BLaER1 treated with 17β-estradiol and CSF1 and Interleukin-3, amounts not matched to agents 10 nM and 100 nM (cell line): ENCODE data around the gene KIAA0232.
"Not testable (repeated sequence)": the region's sequence is repeated elsewhere in the genome, so short reads cannot be mapped to it uniquely, and the experiment has no call there.

Experiments
- H3K27ac ChIP-seq, 11 experiments: shearing (Covaris generic); formaldehyde crosslinking; 2 replicates each; pipeline ENCODE4 v1.8.1; 2022
- H3K27me3 ChIP-seq, 11 experiments: shearing (Covaris generic); formaldehyde crosslinking; 2 replicates each; pipeline ENCODE4 v1.8.1; 2022
- H3K36me3 ChIP-seq, 11 experiments: shearing (Covaris generic); formaldehyde crosslinking; 2 replicates each; pipeline ENCODE4 v1.8.1; 2022
- H3K4me1 ChIP-seq, 10 experiments: shearing (Covaris generic); formaldehyde crosslinking; 2 replicates each; pipeline ENCODE4 v1.8.1; 2022
- H3K4me2 ChIP-seq, 11 experiments: shearing (Covaris generic); formaldehyde crosslinking; 2 replicates each; pipeline ENCODE4 v1.8.1; 2022
- H3K4me3 ChIP-seq, 10 experiments: shearing (Covaris generic); formaldehyde crosslinking; 2 replicates each; pipeline ENCODE4 v1.8.1; 2022
- H3K9ac ChIP-seq, 11 experiments: shearing (Covaris generic); formaldehyde crosslinking; 2 replicates each; pipeline ENCODE4 v1.8.1; 2022
- H3K9me3 ChIP-seq, 11 experiments: shearing (Covaris generic); formaldehyde crosslinking; replicated peaks in 1 of 11; 2 replicates each; pipeline ENCODE4 v1.8.1; 2022
- H4K20me1 ChIP-seq, 11 experiments: shearing (Covaris generic); formaldehyde crosslinking; 2 replicates each; pipeline ENCODE4 v1.8.1; 2022
- Cebpa-rat ChIP-seq, 11 experiments: shearing (Covaris generic); IDR thresholded peaks; 2 replicates each; pipeline ENCODE4 v1.8.1; 2022

The KIAA0232 gene

DNA sequence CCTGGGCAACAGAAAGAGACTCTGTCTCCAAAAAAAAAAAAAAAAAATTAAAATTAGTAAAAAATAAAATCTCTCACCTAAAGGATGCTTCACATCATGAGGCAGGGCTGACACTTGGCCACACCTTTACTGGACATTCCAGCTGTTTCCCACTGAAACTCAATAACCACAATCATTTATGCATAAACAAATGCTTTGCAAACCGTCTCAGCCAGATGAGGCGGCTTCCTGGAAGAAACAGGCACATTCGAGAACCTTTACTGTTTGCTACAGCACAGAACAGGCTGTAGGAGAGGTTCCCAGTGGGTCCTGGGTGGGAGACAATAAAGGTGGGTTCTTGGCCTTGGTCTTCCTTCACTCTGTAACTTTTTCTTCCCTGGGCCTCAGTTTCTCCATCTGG is 116.2 kb downstream of the KIAA0232 start:
- Histone ChIP-seq H4K20me1 (no peaks in the 10 kb centered on the region), H3K27me3 (no peaks in the 10 kb centered on the region), H3K27ac (peak overlapping the region in 9 of 11 experiments; percentile 52 to 99 (median 72); a peak in 19 of 22 replicates), H3K4me3 (no peak overlapping the region), H3K36me3 (no peaks in the 10 kb centered on the region), H3K4me2 (peak overlapping the region; percentile 63 to 100 (median 83)), H3K4me1 (peaks cover 60 to 75% (median 69%) of the 10 kb centered on the region in 10 experiments), H3K9ac (peak overlapping the region in 9 of 11 experiments; percentile 27 to 73 (median 53); a peak in 15 of 22 replicates), H3K9me3 (peaks cover 0 to 18% (median 4%) of the 10 kb centered on the region in 11 experiments; a peak in 9 of 22 replicates)
- no peak for TF ChIP-seq Cebpa-rat (IDR thresholded peaks at IDR 0.05)

- H3K27ac ChIP-seq = peak overlapping the region in 8 of 11 experiments; percentile 68 to 99 (median 78); a peak in 15 of 22 replicates
- no peaks in the 10 kb centered on the region for H3K27me3 ChIP-seq
- peaks cover 65 to 75% (median 69%) of the 10 kb centered on the region in 10 experiments for H3K4me1 ChIP-seq
- no peaks in the 10 kb centered on the region for H4K20me1 ChIP-seq
- no peaks in the 10 kb centered on the region for H3K36me3 ChIP-seq
- no peak overlapping the region for H3K4me3 ChIP-seq
- TF ChIP-seq Cebpa-rat (IDR thresholded peaks at IDR 0.05) = no peak
- peak overlapping the region in 4 of 11 experiments; percentile 66 to 73 (median 68); a peak in 4 of 22 replicates for H3K9ac ChIP-seq
- peak overlapping the region; percentile 63 to 100 (median 83) for H3K4me2 ChIP-seq
- H3K9me3 ChIP-seq = peaks cover 0 to 17% (median 4%) of the 10 kb centered on the region in 11 experiments; a peak in 9 of 22 replicates
These were observed 117.8 kb downstream of the KIAA0232 start for GRCh38 chr4:6900181-6900812.

DNA sequence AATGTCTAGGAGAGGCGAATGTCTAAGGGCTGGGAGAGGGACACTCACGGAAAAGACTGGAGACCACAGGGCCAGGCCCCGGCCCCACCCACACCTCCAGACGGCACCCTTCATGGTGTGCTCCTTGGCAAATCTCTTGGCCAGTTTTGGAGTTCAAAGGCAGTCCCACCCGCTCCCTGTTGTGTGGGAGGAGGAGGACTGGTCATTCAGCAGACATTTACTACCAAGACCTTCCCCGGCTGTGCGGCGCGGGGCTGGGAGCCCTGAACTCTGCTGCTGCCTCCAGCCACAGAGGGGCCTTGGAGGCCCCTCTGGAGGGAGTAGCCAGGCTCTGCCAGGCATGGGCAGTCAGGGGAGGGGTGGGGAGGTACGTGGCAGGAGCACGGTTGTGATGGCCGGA is 118.4 kb downstream of the KIAA0232 start:
- Histone ChIP-seq H3K27ac (peak overlapping the region in 9 of 11 experiments; percentile 6 to 99 (median 72); a peak in 16 of 22 replicates), H3K27me3 (no peaks in the 10 kb centered on the region)

GRCh38 chr4:6901669-6902317 is 119.3 kb downstream of the KIAA0232 start:
- peaks cover 0 to 4% (median 0%) of the 10 kb centered on the region in 11 experiments; a peak in 3 of 22 replicates for H3K9me3 ChIP-seq
- H3K27me3 ChIP-seq = no peaks in the 10 kb centered on the region
- H3K4me2 ChIP-seq = peak overlapping the region; percentile 63 to 100 (median 85)
- peak overlapping the region in 5 of 10 experiments; percentile 11 to 46 (median 20); a peak in 6 of 20 replicates for H3K4me3 ChIP-seq
- peaks cover 80 to 87% (median 81%) of the 10 kb centered on the region in 10 experiments for H3K4me1 ChIP-seq
- no peaks in the 10 kb centered on the region for H3K36me3 ChIP-seq
- no peaks in the 10 kb centered on the region for H4K20me1 ChIP-seq
- peak overlapping the region; percentile 1 to 73 (median 66); a peak in 19 of 22 replicates for H3K9ac ChIP-seq
- no peak for TF ChIP-seq Cebpa-rat (IDR thresholded peaks at IDR 0.05)
- H3K27ac ChIP-seq = peak overlapping the region; percentile 19 to 99 (median 72); a peak in 20 of 22 replicates

More for the DNA sequence above, 118.4 kb downstream of the KIAA0232 start:
- peak overlapping the region in 8 of 11 experiments; percentile 32 to 73 (median 68); a peak in 9 of 22 replicates for H3K9ac ChIP-seq
- H3K4me1 ChIP-seq = peaks cover 72 to 79% (median 75%) of the 10 kb centered on the region in 10 experiments
- H3K4me2 ChIP-seq = peak overlapping the region; percentile 63 to 100 (median 85); a peak in 21 of 22 replicates
- TF ChIP-seq Cebpa-rat (IDR thresholded peaks at IDR 0.05) = no peak
- H4K20me1 ChIP-seq = no peaks in the 10 kb centered on the region
- peaks cover 0 to 12% (median 3%) of the 10 kb centered on the region in 11 experiments; a peak in 9 of 22 replicates for H3K9me3 ChIP-seq
- H3K36me3 ChIP-seq = no peaks in the 10 kb centered on the region
- peak overlapping the region in 1 of 10 experiments; percentile 11; a peak in 2 of 20 replicates for H3K4me3 ChIP-seq

GRCh38 chr4:6902318-6903042 is 120.0 kb downstream of the KIAA0232 start:
- Histone ChIP-seq H3K9me3 (no peaks in the 10 kb centered on the region), H3K27me3 (no peaks in the 10 kb centered on the region), H4K20me1 (no peaks in the 10 kb centered on the region), H3K9ac (peak overlapping the region in 10 of 11 experiments; percentile 32 to 73 (median 66); a peak in 19 of 22 replicates), H3K27ac (peak overlapping the region; percentile 19 to 99 (median 72); a peak in 20 of 22 replicates), H3K4me3 (peak overlapping the region in 3 of 10 experiments; percentile 14 to 46 (median 39); a peak in 2 of 20 replicates), H3K4me1 (peaks cover 86 to 94% (median 88%) of the 10 kb centered on the region in 10 experiments), H3K4me2 (peak overlapping the region; percentile 63 to 100 (median 85)), H3K36me3 (no peaks in the 10 kb centered on the region)
- no peak for TF ChIP-seq Cebpa-rat (IDR thresholded peaks at IDR 0.05)

DNA sequence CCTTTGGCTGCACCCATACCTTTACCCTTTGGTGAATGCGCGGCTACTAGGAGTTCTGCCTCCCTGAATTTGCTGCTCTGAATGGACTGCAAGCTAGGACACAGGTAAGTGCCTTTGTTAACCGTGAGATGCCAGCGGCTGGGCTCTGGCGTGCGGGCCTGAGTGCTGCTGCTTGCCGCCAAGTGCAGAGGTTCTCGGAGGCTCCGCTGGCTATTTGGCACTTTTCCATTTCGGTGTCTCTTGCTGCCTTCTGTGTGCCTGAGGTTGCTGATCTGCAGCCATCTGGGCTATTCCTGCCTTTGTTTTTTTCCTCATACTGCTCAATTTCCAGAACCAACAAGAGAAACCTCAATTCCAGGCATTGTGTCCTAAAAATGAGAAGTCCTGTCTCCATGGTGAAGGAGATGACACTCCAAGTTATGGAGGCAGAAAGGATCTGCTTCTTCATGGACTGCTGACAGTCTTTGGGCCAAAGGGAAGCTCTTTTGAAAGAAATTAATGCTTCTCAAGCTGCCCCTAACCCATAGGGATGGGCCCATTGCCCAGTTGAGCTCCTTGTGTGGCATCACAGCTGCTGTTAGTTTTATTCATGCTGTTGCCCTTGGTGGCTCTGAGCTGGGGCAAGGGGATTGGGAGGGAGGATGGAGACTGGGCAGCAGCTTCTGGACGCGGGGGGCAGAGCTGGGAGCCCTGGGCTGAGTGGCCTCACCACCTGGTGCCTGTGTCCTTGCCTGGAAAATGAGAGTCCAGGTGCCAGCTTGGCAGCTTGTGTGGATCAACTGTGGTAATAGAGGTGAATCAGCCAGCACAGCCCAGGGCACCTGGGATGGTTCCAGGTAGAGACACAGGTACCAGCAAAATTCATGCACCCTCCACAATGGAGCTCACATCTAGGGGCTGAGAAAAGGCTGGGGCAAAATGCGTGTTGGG is 123.3 kb downstream of the KIAA0232 start:
- H4K20me1 ChIP-seq = peaks cover 0 to 4% (median 0%) of the 10 kb centered on the region in 11 experiments; a peak in 3 of 22 replicates
- peak overlapping the region in 7 of 11 experiments; percentile 8 to 99 (median 81); a peak in 8 of 22 replicates for H3K27ac ChIP-seq
- H3K36me3 ChIP-seq = no peaks in the 10 kb centered on the region
- peaks cover 78 to 84% (median 80%) of the 10 kb centered on the region in 10 experiments for H3K4me1 ChIP-seq
- H3K4me3 ChIP-seq = no peak overlapping the region
- H3K4me2 ChIP-seq = peak overlapping the region; percentile 21 to 100 (median 81); a peak in 20 of 22 replicates
- H3K27me3 ChIP-seq = no peaks in the 10 kb centered on the region
- H3K9me3 ChIP-seq = no peaks in the 10 kb centered on the region
- H3K9ac ChIP-seq = no peak overlapping the region; a peak in 1 of 22 replicates
- no peak for TF ChIP-seq Cebpa-rat (IDR thresholded peaks at IDR 0.05)

DNA sequence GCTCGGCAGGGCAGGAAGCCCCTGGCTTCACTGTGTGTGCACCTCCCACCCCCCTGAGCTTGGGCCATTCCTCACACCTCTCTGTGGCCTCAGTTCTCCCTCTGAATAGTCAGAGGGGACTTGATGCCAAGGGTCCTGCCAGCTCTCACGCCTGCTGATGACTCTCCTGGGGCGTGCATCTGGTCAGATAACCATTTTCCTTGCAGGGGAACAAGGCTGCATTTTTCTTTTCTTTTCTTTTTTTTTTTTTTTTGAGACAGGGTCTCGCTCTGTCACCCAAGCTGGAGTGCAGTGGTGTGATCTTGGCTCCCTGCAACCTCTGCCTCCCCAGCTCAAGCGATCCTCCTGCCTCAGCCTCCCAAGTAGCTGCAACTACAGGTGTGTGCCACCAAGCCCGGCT is 124.0 kb downstream of the KIAA0232 start:
- not testable (repeated sequence) for H3K4me3 ChIP-seq, H3K9me3 ChIP-seq, H3K9ac ChIP-seq, H3K27me3 ChIP-seq, H3K36me3 ChIP-seq
- Histone ChIP-seq H3K4me1 (peaks cover 70 to 84% (median 74%) of the 10 kb centered on the region in 10 experiments), H3K27ac (peak overlapping the region in 1 of 11 experiments; percentile 99; a peak in 1 of 22 replicates), H4K20me1 (peaks cover 0 to 11% (median 0%) of the 10 kb centered on the region in 11 experiments; a peak in 5 of 22 replicates), H3K4me2 (peak overlapping the region in 10 of 11 experiments; percentile 41 to 100 (median 96); a peak in 16 of 22 replicates)
